ENCODE data around the gene LKAAEAR1.

LKAAEAR1 gene

GRCh38 chr20:64080813-64081623 lies 3.2 kb downstream of the LKAAEAR1 start:
- FAIRE-seq (no peak), DNase-seq (ENCODE audit: insufficient read length, low spot score) (no peak)

DNA sequence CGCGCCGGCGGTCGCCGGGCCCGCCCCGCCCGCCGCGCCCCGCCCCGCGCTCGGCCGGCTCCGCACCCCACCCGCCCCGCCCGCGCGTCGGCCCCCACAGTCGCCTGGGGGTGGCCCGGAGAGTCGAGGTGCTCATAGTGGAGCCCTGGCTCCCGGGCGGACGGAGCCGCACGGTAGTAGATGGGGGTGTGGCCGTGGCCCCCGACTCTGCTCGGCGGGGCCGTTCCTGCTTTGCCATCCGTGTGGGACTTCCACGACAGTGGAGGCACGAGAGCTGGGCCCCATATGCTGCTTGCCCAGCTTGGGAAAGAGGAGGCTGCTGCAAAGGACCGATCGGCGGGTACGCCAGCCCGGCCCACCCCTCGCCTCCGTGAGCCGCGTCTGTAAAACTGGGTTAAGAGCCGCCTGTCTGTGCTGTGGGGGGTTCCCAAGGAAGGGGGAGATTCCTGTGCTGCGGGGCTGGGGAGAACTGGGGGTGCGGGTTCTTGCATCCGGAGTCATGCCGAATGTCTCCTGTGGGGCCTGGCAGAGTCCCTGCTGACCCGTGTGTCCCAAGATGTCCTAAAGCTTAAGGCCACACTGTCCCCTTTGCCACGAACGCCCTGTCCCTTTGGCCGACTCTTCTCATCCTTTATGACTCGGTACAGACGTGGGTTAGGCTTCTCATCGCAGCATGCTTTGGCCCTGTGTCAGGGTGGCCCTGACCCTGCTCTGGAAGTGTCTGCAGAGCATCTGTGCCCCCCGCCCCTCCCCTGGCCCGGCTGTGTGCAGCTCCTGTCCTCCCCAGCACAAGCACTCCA lies 4.0 kb downstream of the LKAAEAR1 start, which contains the start of gene OPRL1:
Gene OPRL1 (plus strand): TSS at position 70 of the 800 bp plus-strand sequence. CDS start 12,639 bp downstream, outside the sequence.
- no peak for DNase-seq (ENCODE audit: insufficient read length, low spot score)
- no peak for FAIRE-seq

DNA sequence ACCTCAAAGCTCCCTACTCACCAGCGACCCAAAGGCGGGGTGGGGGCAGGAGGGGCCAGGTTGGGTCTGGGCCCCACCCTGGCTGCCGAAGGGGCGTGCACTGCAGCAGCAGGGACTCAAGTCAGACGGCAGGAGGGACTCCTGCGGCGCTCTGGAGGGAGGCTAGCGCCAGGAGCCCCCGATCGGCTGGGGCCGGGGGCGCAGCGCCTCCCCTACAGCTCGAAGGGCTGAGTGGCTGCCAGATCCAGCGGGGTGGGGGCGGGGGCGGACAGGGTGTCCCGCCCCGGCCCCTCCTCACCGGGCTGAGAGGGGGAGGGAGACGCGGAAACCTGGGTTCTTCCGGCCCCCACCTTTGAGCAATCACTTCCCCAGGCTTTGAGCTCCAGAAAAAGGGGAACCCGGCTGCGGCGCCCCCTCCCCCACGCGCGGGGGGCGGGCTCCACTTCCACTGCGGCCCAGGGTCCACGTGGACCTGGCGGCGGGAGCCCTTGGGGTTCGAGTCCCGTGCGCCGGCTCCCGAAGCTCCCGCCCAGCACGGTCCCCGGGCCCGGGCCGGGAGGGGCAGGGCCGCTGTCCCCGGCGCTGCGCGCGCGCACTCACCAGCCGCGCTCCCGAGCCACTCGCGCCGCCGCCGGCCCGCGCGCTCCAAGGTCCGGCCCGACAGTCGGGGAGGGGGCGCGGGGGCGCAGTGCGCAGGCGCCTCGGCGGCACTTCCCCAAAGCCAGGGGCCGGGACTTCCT lies 4.8 kb downstream of the LKAAEAR1 start, which contains the start of gene RGS19:
Gene RGS19 (minus strand): TSS at position 246 of the 740 bp plus-strand sequence. CDS start 2,632 bp downstream, outside the sequence.
- DNase-seq (ENCODE audit: insufficient read length, low spot score) (peak; percentile 96), FAIRE-seq (peak; percentile 99)

DNA sequence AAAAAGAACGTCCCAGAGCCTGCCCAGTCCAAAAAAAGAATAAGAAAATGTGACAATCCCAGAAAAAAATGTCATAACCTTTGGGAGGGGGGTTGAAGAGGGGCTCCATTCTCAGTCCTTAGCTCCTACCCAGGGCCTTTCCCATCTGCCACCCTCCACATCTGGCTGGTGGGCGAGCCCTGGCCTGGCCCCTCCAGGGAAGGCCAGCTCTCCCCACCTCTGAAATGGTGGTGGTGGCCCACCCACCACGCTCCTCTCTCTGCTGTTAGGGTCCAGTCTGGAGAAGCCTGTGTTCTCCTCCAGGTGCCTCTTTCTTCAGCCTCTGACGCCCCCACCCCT lies 5.3 kb downstream of the LKAAEAR1 start:
- no peak for DNase-seq (ENCODE audit: insufficient read length, low spot score)
- no peak for FAIRE-seq

GRCh38 chr20:64077876-64078551 lies 6.2 kb downstream of the LKAAEAR1 start:
- FAIRE-seq (peak; percentile 87), DNase-seq (ENCODE audit: insufficient read length, low spot score) (no peak)

- FAIRE-seq = peak; percentile 23
- DNase-seq (ENCODE audit: insufficient read length, low spot score) = no peak
These were observed 6.7 kb downstream of the LKAAEAR1 start for GRCh38 chr20:64077541-64077875.

DNA sequence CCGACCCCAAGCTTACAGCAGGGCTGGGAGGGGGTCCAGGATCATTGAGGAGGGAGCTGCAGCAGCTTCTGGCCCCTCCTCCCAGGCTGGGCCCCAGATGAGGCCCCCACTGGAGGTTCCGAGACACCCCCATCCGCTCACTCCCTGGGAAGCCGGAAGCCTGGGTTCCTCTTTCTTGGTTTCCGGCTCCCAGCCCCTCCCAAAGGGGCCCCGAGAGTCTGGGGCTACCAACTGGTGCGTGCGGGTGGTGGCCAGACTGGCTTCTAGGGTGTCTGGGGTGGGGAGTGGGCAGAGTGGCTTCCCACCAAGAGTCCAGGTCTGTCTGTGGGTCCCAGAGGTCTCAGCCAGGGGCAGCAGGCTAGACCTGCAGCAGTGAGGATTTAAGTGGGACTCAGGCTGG lies 7.1 kb downstream of the LKAAEAR1 start:
- DNase-seq (ENCODE audit: insufficient read length, low spot score) (no peak), FAIRE-seq (no peak)

DNA sequence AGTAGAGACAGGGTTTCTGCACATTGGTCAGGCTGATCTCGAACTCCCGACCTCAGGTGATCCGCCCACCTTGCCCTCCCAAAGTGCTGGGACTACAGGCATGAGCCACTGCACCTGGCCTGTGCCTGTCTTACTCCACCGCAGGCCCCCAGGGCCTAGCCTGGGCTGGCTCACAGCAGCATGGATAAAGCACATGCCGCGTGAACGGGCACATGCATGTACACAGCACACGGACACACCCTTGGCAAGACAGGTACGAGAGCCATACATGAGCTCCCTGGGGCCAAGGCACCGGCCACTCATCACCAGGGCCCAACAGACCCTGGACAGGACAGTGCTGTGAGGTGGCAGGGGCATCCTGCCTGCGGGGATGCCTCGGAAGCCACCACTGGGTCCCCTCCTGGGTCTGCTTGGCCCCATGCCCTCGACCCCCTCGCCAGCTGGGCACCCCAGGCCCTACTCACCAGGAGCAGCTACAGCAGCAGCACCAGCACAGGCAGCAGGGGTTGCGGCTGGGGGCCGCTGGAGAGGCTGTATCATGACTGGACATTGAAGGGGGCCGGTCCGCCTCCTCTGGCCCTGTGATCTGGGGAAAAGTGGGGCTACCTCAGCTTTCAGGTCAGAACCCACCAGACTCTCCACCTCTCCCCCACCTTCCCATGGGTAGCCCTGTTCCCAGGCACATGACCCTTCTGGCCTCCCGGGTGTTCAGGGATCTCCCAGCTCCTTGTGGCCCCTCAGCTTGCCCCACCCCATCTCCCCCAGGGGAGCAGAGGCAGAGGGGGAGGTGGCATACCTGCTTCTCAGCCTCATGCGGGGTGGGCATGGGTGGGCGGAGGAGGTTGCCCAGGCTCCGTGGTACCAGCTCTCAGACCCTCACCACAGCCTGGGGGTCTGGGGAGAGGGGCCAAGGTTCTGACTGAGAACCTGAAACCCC lies 7.9 kb downstream of the LKAAEAR1 start:
- DNase-seq (ENCODE audit: insufficient read length, low spot score) = no peak
- FAIRE-seq = peak; percentile 77

GRCh38 chr20:64075556-64075955 lies 8.6 kb downstream of the LKAAEAR1 start:
- DNase-seq (ENCODE audit: insufficient read length, low spot score) (no peak), FAIRE-seq (no peak)

- peak; percentile 84 for FAIRE-seq
- DNase-seq (ENCODE audit: insufficient read length, low spot score) = no peak
These were observed 9.2 kb downstream of the LKAAEAR1 start for GRCh38 chr20:64074963-64075362.

DNA sequence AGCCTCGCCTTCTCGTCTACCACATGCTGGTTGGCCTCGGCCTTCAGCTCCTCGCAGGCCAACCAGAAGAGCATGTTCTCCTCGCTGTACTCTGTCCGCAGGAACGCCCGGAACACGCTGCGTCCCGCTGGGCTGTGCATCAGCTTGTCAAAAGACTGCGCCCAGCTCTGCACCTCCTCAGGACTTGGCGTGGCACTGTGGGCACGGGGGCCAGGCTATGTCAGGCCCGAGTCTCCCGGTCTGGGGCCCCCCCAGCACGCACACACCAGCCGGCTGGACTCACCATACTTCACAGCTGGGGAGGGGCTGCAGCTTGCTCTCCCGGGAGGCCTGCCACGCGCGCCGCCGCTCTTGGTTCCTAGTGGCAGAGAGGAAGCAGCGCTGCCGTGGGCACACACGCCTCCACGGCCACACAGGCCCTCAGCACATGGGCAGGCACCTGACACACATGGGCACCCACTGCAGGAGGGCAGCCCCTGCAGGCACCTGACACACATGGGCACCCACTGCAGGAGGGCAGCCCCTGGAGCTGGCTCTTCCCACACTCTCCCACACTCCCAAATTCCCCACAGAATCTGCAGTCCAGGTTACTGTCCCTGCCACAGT lies 9.9 kb downstream of the LKAAEAR1 start:
- FAIRE-seq (peak; percentile 87), DNase-seq (ENCODE audit: insufficient read length, low spot score) (no peak)

DNA sequence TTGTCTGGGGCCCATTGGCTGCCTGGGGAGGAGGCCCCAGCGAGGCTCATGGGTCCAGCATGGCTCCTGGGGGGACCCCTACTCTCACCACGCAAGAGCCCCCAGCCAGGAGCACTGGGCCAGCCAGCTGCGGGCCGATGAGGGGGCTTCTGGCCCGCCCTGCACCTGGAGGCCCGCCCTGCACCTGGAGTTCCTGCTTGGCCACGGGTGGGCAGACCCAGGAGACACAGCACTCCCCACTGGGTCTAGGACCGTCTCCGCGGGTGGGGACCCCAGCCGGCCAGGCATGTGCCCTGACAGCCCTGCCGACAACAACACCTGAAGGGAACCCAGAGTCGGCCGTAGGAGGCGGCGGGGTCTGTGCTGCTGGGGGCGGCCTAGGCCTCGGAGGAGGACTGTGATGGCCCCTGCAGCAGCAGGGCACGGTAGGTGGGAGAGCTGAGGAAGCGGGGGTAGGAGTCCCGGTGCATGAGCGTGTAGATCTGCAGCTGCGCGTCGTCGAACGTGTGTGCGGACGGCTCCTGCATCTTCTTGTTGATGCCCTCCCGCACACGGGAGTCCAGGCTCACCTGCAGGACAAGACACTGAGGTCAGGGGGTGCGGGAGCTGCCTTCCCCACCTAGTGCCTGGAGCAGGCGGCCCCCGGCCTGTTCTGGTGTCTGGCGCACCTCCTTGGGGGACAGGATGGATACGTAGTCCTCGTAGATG lies 10.6 kb downstream of the LKAAEAR1 start:
- DNase-seq (ENCODE audit: insufficient read length, low spot score) (no peak), FAIRE-seq (peak; percentile 75)

GRCh38 chr20:64072498-64073063 lies 11.6 kb downstream of the LKAAEAR1 start:
- no peak for FAIRE-seq
- DNase-seq (ENCODE audit: insufficient read length, low spot score) = no peak

- FAIRE-seq (peak; percentile 87), DNase-seq (ENCODE audit: insufficient read length, low spot score) (no peak)
These were observed 12.6 kb downstream of the LKAAEAR1 start for GRCh38 chr20:64071341-64072332.

DNA sequence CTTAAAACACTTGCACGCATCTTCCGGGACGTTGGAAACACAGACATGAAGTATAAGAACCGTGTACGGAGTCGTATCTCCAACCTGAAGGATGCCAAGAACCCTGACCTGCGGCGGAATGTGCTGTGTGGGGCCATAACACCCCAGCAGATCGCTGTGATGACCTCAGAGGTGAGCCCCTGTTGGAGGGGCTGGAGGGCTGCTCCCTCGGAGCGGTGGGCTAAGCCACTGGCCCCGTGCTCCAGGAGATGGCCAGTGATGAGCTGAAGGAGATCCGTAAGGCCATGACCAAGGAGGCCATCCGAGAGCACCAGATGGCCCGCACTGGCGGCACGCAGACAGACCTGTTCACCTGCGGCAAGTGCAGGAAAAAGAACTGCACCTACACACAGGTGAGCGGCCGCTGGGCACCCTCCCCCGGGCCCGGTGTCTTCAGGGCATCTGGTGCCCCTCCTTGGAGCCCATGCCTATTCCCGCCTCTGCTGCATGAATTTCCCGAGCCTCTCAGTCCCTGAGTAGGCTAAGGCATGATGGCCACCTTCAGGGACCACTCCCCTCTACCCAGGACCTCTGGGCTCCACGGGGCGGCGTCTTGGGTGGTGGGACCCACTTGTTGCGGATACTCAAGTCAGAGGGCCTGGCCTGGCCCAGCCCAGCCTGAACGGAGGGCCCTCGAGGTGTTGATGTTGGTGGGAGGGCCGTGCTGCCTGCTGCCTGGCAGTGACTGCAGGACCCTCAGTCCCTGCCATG lies 13.8 kb downstream of the LKAAEAR1 start:
- FAIRE-seq (peak; percentile 48), DNase-seq (ENCODE audit: insufficient read length, low spot score) (no peak)

DNA sequence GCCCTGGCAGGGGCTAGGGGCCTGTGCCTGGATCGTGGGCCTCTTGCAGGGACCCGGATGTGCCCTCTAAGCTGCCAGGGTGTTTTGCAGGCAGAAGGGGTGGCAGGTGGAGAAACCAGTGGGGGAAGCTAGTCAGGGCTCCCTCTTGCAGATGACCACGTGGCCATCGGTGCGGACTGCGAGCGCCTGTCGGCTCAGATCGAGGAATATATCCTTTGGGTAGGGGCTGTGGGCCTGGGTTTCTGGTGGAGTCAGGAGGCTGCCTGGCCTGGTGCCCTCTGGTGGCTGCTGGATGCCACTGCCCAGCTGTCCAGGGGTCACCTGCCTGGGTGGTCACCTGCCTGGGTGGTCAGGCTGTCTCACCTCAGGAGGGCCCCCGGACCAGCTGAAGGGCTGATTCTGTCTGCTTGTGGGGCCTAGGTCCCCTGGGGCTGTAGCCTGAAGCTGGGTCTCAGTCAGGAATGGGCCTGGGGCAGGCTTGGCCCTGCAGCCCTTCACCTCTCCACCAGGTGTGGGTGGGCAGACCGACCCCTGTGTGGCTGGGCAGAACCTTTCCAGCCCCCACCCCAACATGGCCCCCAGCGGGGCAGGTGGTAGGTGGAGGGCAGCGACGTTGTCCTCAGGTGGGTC lies 14.5 kb downstream of the LKAAEAR1 start:
- peak; percentile 97 for FAIRE-seq

More for the DNA sequence above, 14.5 kb downstream of the LKAAEAR1 start:
- peak; percentile 84 for DNase-seq (ENCODE audit: insufficient read length, low spot score)
